ENCODE data around the gene DPM3. TPM values are rescaled to one million over a fixed set of nuclear protein-coding genes. Genes with fewer than 3 reads are reported as not detected.

The DPM3 gene
- total RNA-seq, 6 experiments from 2014 or later: 50.4 to 106 (median 60.4) TPM

DNA sequence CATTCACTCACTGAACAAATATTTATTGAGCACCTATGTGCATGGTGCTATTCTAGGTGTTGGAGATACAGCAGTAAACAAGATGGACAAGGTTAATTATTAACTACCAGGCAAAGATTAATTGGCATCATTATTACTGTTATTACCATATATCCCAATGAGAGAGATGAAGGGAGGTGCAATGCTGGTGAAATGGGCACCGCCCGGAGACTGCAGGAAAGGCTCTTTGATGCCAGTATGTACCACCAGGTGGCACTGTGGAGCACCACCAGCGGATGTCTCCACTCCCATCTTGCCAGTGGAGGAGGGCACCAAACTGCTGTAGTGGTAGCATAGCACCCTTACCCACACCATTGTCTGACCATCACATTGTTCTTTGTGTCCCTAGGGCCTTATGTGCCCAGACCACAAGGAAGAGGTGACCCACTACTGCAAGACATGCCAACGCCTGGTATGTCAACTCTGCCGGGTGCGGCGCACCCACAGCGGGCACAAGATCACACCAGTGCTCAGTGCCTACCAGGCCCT lies 36.3 kb upstream of the DPM3 start:
- DNase-seq: peak; percentile 75 to 81 (median 78)
- 0% methylated on average over 3 of the region's 8 CpGs for WGBS (ENCODE audit: insufficient coverage, low coverage, low lambda C conversion rate, missing lambda C conversion rate)
- no peaks in the 10 kb centered on the region for H3K36me3 ChIP-seq
- no peaks in the 10 kb centered on the region for H3K9me3 ChIP-seq
- TF ChIP-seq POLR2A (IDR thresholded peaks at IDR 0.05): no peak
- peak; percentile 79 to 97 (median 96) for TF ChIP-seq CTCF (IDR thresholded peaks at IDR 0.05)
- peak; percentile 64 to 71 (median 67) for ATAC-seq
- H3K27me3 ChIP-seq: no peaks in the 10 kb centered on the region
- intact Hi-C loops (cut with DNase I): no loop called here
- no peak overlapping the region for H3K4me3 ChIP-seq
- H3K27ac ChIP-seq: no peak overlapping the region
- peaks cover 0 to 7% (median 0%) of the 10 kb centered on the region in 4 donors for H3K4me1 ChIP-seq

GRCh38 chr1:155175927-155176371 lies 35.6 kb upstream of the DPM3 start:
- DNase-seq (peak in 1 of 3 donors; percentile 54), ATAC-seq (no peak)
- no peaks in the 10 kb centered on the region for H3K9me3 ChIP-seq
- no CpG with 5 or more reads among the region's 9 CpGs for WGBS (ENCODE audit: insufficient coverage, low coverage, low lambda C conversion rate, missing lambda C conversion rate)
- peaks cover 0 to 7% (median 0%) of the 10 kb centered on the region in 4 donors for H3K4me1 ChIP-seq
- TF ChIP-seq POLR2A (IDR thresholded peaks at IDR 0.05) (no peak), CTCF (IDR thresholded peaks at IDR 0.05) (no peak)
- intact Hi-C loops (cut with DNase I): no loop called here
- no peaks in the 10 kb centered on the region for H3K36me3 ChIP-seq
- no peak overlapping the region for H3K27ac ChIP-seq
- no peaks in the 10 kb centered on the region for H3K27me3 ChIP-seq
- no peak overlapping the region for H3K4me3 ChIP-seq

- DNase-seq: peak in 1 of 3 donors; percentile 52
Observed at GRCh38 chr1:155175281-155175926, 35.1 kb upstream of the DPM3 start.

More at GRCh38 chr1:155175281-155175926, 35.1 kb upstream of the DPM3 start:
- intact Hi-C loops (cut with DNase I): no loop called here
- Histone ChIP-seq H3K9me3 (no peaks in the 10 kb centered on the region), H3K4me3 (no peak overlapping the region), H3K36me3 (no peaks in the 10 kb centered on the region), H3K4me1 (peaks cover 0 to 7% (median 0%) of the 10 kb centered on the region in 4 donors), H3K27ac (no peak overlapping the region), H3K27me3 (no peaks in the 10 kb centered on the region)
- TF ChIP-seq POLR2A (IDR thresholded peaks at IDR 0.05) (no peak), CTCF (IDR thresholded peaks at IDR 0.05) (no peak)
- WGBS (ENCODE audit: insufficient coverage, low coverage, low lambda C conversion rate, missing lambda C conversion rate): 61% methylated on average over 3 of the region's 12 CpGs
- no peak for ATAC-seq

All from right lobe of liver (tissue), 6 donors.